NCI-H82 treated with DMSO at 0.1 percent for 48 hours (cell line): ENCODE results near the gene ZNF280A.
"Not testable (repeated sequence)": the region's sequence is repeated elsewhere in the genome, so short reads cannot be mapped to it uniquely, and the experiment has no call there.

ENCODE experiments used
- DNase-seq: peaks from one replicate; lab custom pipeline; 2025; ENCODE audit not compliant: unreplicated experiment; lab: John Stamatoyannopoulos, UW

Gene ZNF280A

GRCh38 chr22:22545084-22545483 lies 25.0 kb upstream of the ZNF280A start:
- no peak for DNase-seq

- no peak for DNase-seq
Observed at GRCh38 chr22:22538226-22538989, 18.3 kb upstream of the ZNF280A start.

- DNase-seq = no peak
Observed at GRCh38 chr22:22536916-22537315, 16.8 kb upstream of the ZNF280A start.

GRCh38 chr22:22536515-22536914 lies 16.4 kb upstream of the ZNF280A start:
- DNase-seq = no peak

GRCh38 chr22:22535662-22536061 lies 15.6 kb upstream of the ZNF280A start:
- no peak for DNase-seq

GRCh38 chr22:22534604-22535415 lies 14.7 kb upstream of the ZNF280A start:
- no peak for DNase-seq

GRCh38 chr22:22533863-22534262 lies 13.8 kb upstream of the ZNF280A start:
- no peak for DNase-seq

GRCh38 chr22:22533417-22533816 lies 13.3 kb upstream of the ZNF280A start:
- DNase-seq = no peak

- not testable (repeated sequence) for DNase-seq
Observed at GRCh38 chr22:22532547-22533071, 12.5 kb upstream of the ZNF280A start.

GRCh38 chr22:22531770-22532546 lies 11.9 kb upstream of the ZNF280A start:
- DNase-seq = no peak

- DNase-seq = no peak
Observed at GRCh38 chr22:22528780-22529179, 8.7 kb upstream of the ZNF280A start.

GRCh38 chr22:22527312-22527711 lies 7.2 kb upstream of the ZNF280A start:
- no peak for DNase-seq

- DNase-seq = no peak
Observed at GRCh38 chr22:22526125-22526912, 6.2 kb upstream of the ZNF280A start.

- no peak for DNase-seq
Observed at GRCh38 chr22:22523494-22523893, 3.4 kb upstream of the ZNF280A start.

- DNase-seq = no peak
Observed at GRCh38 chr22:22521631-22522030, 1.6 kb upstream of the ZNF280A start.

- no peak for DNase-seq
Observed at GRCh38 chr22:22520667-22521602, 865 bp upstream of the ZNF280A start.

- peak; percentile 2 for DNase-seq
Observed at GRCh38 chr22:22519591-22519990, 479 bp downstream of the ZNF280A start.

- no peak for DNase-seq
Observed at GRCh38 chr22:22516992-22517391, 3.1 kb downstream of the ZNF280A start.

- DNase-seq = no peak
Observed at GRCh38 chr22:22515890-22516289, 4.2 kb downstream of the ZNF280A start.
